NCI-H748 treated with DMSO at 0.1 percent for 48 hours (cell line): ENCODE results near the gene UNC5A.

Experiments
- DNase-seq: peaks from one replicate; lab custom pipeline; 2025; lab: John Stamatoyannopoulos, UW

The UNC5A gene

GRCh38 chr5:176810081-176810597, at the start of gene UNC5A:
TSS of gene UNC5A (plus strand) at chr5:176810559. CDS start at chr5:176810751, 192 bp downstream.
- DNase-seq: no peak

- no peak for DNase-seq
Observed at GRCh38 chr5:176761755-176762154, 48.6 kb upstream of the UNC5A start.

GRCh38 chr5:176762489-176762888, 47.9 kb upstream of the UNC5A start:
- no peak for DNase-seq

- no peak for DNase-seq
Observed at GRCh38 chr5:176765687-176766086, 44.7 kb upstream of the UNC5A start.

GRCh38 chr5:176768174-176768970, 42.0 kb upstream of the UNC5A start:
- no peak for DNase-seq

- DNase-seq: no peak
Observed at GRCh38 chr5:176769911-176770310, 40.4 kb upstream of the UNC5A start.

GRCh38 chr5:176770431-176770830, 39.9 kb upstream of the UNC5A start:
- DNase-seq: no peak

GRCh38 chr5:176771102-176771845, 39.1 kb upstream of the UNC5A start:
- DNase-seq: no peak

GRCh38 chr5:176772271-176773210, 37.8 kb upstream of the UNC5A start:
- no peak for DNase-seq

- DNase-seq: no peak
Observed at GRCh38 chr5:176773408-176774035, 36.8 kb upstream of the UNC5A start.

- DNase-seq: no peak
Observed at GRCh38 chr5:176774216-176775171, 35.9 kb upstream of the UNC5A start.

GRCh38 chr5:176775409-176775808, 35.0 kb upstream of the UNC5A start:
- DNase-seq: no peak

- DNase-seq: no peak
Observed at GRCh38 chr5:176776141-176776865, 34.1 kb upstream of the UNC5A start.

GRCh38 chr5:176776916-176777315, 33.4 kb upstream of the UNC5A start:
- DNase-seq: no peak

GRCh38 chr5:176778921-176779465, 31.4 kb upstream of the UNC5A start:
- DNase-seq: no peak

GRCh38 chr5:176779537-176779936, 30.8 kb upstream of the UNC5A start:
- DNase-seq: no peak

GRCh38 chr5:176780176-176781053, 29.9 kb upstream of the UNC5A start:
- DNase-seq: no peak

- peak; percentile 17 for DNase-seq
Observed at GRCh38 chr5:176781054-176781375, 29.3 kb upstream of the UNC5A start.
